Endodermal cell (in vitro differentiated cells): Measurements from ENCODE around the gene SLMAP. TPM values are rescaled to one million over a fixed set of nuclear protein-coding genes. Genes with fewer than 3 reads are reported as not detected.

ENCODE experiments used
- DNase-seq: peaks from one replicate; pipeline ENCODE4 v3.0.0-alpha.2; 2017
- H3K27ac ChIP-seq: 2 replicates; pipeline ENCODE4 v1.5.1; 2013; ENCODE audit warnings: mild to moderate bottlenecking, low read depth, low read length, moderate library complexity
- H3K27me3 ChIP-seq: 2 replicates; pipeline ENCODE4 v1.6.1; 2013; ENCODE audit warnings: mild to moderate bottlenecking, low read length, moderate library complexity; ENCODE audit not compliant: insufficient read depth, control insufficient read depth, poor library complexity, severe bottlenecking
- H3K36me3 ChIP-seq: 2 replicates; pipeline ENCODE4 v1.7.0; 2013; ENCODE audit warnings: mild to moderate bottlenecking, low read length, moderate library complexity; ENCODE audit not compliant: control insufficient read depth, insufficient read depth
- H3K4me1 ChIP-seq: one replicate; pipeline ENCODE4 v1.7.0; 2013; ENCODE audit warnings: low read length; ENCODE audit not compliant: control insufficient read depth, insufficient read depth
- H3K4me3 ChIP-seq: 2 replicates; pipeline ENCODE4 v1.5.1; 2013; ENCODE audit warnings: mild to moderate bottlenecking, low read length, moderate library complexity
- H3K9ac ChIP-seq: 2 replicates; pipeline ENCODE4 v1.6.1; 2013; ENCODE audit warnings: mild to moderate bottlenecking, low read length, moderate library complexity; ENCODE audit not compliant: poor library complexity, severe bottlenecking; ENCODE audit errors: extremely low read depth
- H3K9me3 ChIP-seq: 2 replicates; pipeline ENCODE4 v1.6.1; 2013; ENCODE audit warnings: mild to moderate bottlenecking, low read length, moderate library complexity; ENCODE audit not compliant: control insufficient read depth
- H3K27ac Mint-ChIP-seq: 2 replicates; pipeline ENCODE4 v1.8.0; 2020; ENCODE audit warnings: mixed read lengths
- H3K27me3 Mint-ChIP-seq: 2 replicates; pipeline ENCODE4 v1.8.0; 2021; ENCODE audit warnings: mild to moderate bottlenecking, mixed read lengths; ENCODE audit not compliant: insufficient read depth
- H3K36me3 Mint-ChIP-seq: 2 replicates; pipeline ENCODE4 v1.8.0; 2020; ENCODE audit warnings: low read depth, mixed read lengths
- H3K4me1 Mint-ChIP-seq: 2 replicates; pipeline ENCODE4 v1.8.0; 2020; ENCODE audit warnings: mixed read lengths
- H3K4me3 Mint-ChIP-seq: 2 replicates; pipeline ENCODE4 v1.8.0; 2020; ENCODE audit warnings: mild to moderate bottlenecking, moderate library complexity, mixed read lengths
- H3K9me3 Mint-ChIP-seq: 2 replicates; pipeline ENCODE4 v1.8.0; 2020; ENCODE audit warnings: mild to moderate bottlenecking, mixed read lengths
- WGBS, 2 experiments: methylation state at CpG; one replicate each; pipeline versions ENCODE4 v1.1.5 to v1.1.7; 2013; ENCODE audit warnings: missing lambda C conversion rate in 2 of 2, mixed read lengths in 1 of 2; ENCODE audit not compliant: insufficient coverage in 1 of 2, insufficient read length in 1 of 2; 5-methylcytosine and 5-hydroxymethylcytosine counted together
- total RNA-seq, 2 donors: library from RNA; stranded (reverse); fragmentation: NEBNext Ultra II Directional in 1 of 2; extraction: Animal tissue kit (Norgen Biotek cat#: 25700) in 1 of 2; gene quantifications; 2 replicates in 1 of 2; 3 replicates in 1 of 2; pipeline ENCODE4 v1.2.1, GENCODE V29; 2021
- TF ChIP-seq, protein P1 (sequence below): fragments of 200-600 bp; sonication (generic); conservative IDR thresholded peaks from 2 replicates; pipeline ENCODE4 v1.5.0; 2021; ENCODE audit warnings: antibody characterized with exemption, mild to moderate bottlenecking

SLMAP gene
- total RNA-seq, 2 donors from 2014 or later = 64.8 to 65.7 TPM

DNA sequence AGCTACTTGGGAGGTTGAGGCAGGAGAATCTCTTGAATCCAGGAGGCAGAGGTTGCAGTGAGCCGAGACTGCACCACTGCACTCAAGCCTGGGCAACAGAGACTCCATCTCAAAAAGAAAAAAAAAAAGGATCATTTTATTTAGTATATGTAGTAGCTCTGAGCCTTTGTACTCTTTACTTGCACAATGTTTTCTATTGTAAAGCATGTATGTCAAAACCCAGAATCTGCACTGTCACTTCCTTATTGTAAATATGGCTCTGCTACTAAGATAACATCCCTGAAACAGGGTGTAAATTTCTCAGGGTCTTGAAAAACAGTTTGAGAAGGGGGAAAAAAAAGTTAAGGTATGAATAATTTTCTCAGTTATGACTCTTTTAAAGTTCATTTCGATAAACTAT, 35.1 kb downstream of the SLMAP start:
- Histone ChIP-seq H3K27ac (no peak overlapping the region), H3K4me1 (no peaks in the 10 kb centered on the region), H3K9me3 (no peaks in the 10 kb centered on the region), H3K9ac (no peak overlapping the region), H3K36me3 (peaks cover 4% of the 10 kb centered on the region), H3K4me3 (no peak overlapping the region), H3K27me3 (no peaks in the 10 kb centered on the region)
- Mint-ChIP-seq H3K27me3 (no peaks in the 10 kb centered on the region), H3K4me1 (no peaks in the 10 kb centered on the region), H3K36me3 (peaks cover 2% of the 10 kb centered on the region), H3K9me3 (no peaks in the 10 kb centered on the region), H3K4me3 (no peak overlapping the region), H3K27ac (no peak overlapping the region)
- TF ChIP-seq, protein P1, sequence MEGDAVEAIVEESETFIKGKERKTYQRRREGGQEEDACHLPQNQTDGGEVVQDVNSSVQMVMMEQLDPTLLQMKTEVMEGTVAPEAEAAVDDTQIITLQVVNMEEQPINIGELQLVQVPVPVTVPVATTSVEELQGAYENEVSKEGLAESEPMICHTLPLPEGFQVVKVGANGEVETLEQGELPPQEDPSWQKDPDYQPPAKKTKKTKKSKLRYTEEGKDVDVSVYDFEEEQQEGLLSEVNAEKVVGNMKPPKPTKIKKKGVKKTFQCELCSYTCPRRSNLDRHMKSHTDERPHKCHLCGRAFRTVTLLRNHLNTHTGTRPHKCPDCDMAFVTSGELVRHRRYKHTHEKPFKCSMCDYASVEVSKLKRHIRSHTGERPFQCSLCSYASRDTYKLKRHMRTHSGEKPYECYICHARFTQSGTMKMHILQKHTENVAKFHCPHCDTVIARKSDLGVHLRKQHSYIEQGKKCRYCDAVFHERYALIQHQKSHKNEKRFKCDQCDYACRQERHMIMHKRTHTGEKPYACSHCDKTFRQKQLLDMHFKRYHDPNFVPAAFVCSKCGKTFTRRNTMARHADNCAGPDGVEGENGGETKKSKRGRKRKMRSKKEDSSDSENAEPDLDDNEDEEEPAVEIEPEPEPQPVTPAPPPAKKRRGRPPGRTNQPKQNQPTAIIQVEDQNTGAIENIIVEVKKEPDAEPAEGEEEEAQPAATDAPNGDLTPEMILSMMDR = no peak
- no peak for DNase-seq
- 90% methylated on average over 2 of the region's 2 CpGs; no CpG with 5 or more reads in 1 of the 2 experiments for WGBS, 2 experiments

DNA sequence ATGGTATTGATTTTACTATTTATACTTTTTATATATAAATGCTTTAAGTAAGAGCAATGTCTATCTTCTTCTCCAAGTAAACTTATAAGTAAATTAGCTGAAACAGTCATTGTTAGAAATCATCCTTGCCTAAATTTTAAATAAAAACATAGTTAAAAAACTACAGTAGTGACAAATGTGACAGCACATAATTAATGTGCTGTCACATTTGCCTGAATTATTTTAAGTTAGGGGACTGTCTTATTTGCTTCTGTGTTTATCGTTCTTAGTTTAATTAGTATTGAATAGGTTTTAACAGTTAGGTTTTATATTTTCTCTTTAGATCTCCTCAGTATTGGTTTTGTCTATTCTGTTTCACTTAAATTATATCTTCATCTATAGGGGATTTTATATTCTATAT, 36.1 kb downstream of the SLMAP start:
- Histone ChIP-seq H3K36me3 (peaks cover 4% of the 10 kb centered on the region), H3K4me3 (no peak overlapping the region), H3K27ac (no peak overlapping the region), H3K9ac (no peak overlapping the region), H3K4me1 (no peaks in the 10 kb centered on the region), H3K27me3 (no peaks in the 10 kb centered on the region), H3K9me3 (no peaks in the 10 kb centered on the region)
- H3K27me3 Mint-ChIP-seq = no peaks in the 10 kb centered on the region
- H3K4me3 Mint-ChIP-seq = no peak overlapping the region
- DNase-seq = no peak
- no peaks in the 10 kb centered on the region for H3K4me1 Mint-ChIP-seq
- 89% methylated on average over 1 of the region's 1 CpG; no CpG with 5 or more reads in 1 of the 2 experiments for WGBS, 2 experiments
- TF ChIP-seq, protein P1 = no peak
- peaks cover 2% of the 10 kb centered on the region for H3K36me3 Mint-ChIP-seq
- no peak overlapping the region for H3K27ac Mint-ChIP-seq
- no peaks in the 10 kb centered on the region for H3K9me3 Mint-ChIP-seq

GRCh38 chr3:57793737-57794187, 37.7 kb downstream of the SLMAP start:
- Histone ChIP-seq H3K4me1 (no peaks in the 10 kb centered on the region), H3K27ac (no peak overlapping the region), H3K36me3 (peaks cover 4% of the 10 kb centered on the region), H3K4me3 (no peak overlapping the region), H3K27me3 (no peaks in the 10 kb centered on the region), H3K9ac (no peak overlapping the region), H3K9me3 (no peaks in the 10 kb centered on the region)
- Mint-ChIP-seq H3K27ac (peak overlapping the region; percentile 22), H3K27me3 (no peaks in the 10 kb centered on the region), H3K4me1 (peaks cover 10% of the 10 kb centered on the region), H3K9me3 (no peaks in the 10 kb centered on the region), H3K4me3 (no peak overlapping the region), H3K36me3 (peaks cover 2% of the 10 kb centered on the region)
- TF ChIP-seq, protein P1 = no peak
- WGBS, 2 experiments = 91% methylated on average over 4 of the region's 4 CpGs; no CpG with 5 or more reads in 1 of the 2 experiments
- DNase-seq = no peak
